DOHH2 (cell line): Measurements from ENCODE around the gene SMLR1.

ENCODE experiments used
- EZH2phosphoT487 ChIP-seq: fragments of 200-600 bp; sonication (generic); IDR thresholded peaks from 2 replicates; pipeline ENCODE4 v1.6.1; 2017; ENCODE audit warnings: borderline replicate concordance, mild to moderate bottlenecking, antibody characterized with exemption, low read length, moderate library complexity, mixed read lengths
- TF ChIP-seq, protein P1 (sequence below): fragments of 200-600 bp; sonication (generic); IDR thresholded peaks from one replicate; pipeline ENCODE4 v1.5.1; 2014; ENCODE audit warnings: antibody characterized with exemption, mild to moderate bottlenecking, low read depth, low read length; ENCODE audit not compliant: poor library complexity, severe bottlenecking

DNA sequence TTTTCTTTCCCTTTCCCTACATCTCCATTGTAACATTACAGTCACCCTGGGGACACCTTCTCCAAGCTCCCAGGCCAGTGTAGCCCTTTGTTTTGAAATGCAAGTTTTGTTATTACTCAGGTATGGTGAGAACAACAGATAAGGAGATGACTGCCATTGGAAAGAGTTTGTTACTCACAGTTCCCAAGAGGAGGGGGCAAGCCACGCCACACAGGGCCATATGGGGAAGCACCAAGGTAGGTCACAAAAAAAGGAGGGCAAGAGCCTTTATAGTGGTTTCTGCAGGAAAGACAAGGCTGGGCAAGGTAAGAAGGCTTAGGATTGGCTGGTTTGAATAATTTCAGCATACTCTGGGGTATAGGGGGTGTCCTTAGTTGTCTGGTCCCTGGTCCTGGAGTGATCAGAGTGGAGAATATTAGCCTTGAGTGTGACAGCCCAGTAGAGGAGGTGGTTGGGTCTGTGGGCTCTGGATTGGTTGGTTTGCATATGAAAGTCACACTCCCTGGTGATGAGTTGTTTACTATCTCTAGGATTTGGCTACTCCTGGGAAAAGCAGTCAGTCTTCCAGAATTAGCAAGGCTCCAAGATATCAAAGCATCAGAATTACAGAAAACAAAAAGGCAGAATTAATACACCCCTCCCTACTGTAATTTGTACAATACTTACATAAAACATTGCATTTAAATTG, 33.1 kb upstream of the SMLR1 start:
- TF ChIP-seq, protein P1, sequence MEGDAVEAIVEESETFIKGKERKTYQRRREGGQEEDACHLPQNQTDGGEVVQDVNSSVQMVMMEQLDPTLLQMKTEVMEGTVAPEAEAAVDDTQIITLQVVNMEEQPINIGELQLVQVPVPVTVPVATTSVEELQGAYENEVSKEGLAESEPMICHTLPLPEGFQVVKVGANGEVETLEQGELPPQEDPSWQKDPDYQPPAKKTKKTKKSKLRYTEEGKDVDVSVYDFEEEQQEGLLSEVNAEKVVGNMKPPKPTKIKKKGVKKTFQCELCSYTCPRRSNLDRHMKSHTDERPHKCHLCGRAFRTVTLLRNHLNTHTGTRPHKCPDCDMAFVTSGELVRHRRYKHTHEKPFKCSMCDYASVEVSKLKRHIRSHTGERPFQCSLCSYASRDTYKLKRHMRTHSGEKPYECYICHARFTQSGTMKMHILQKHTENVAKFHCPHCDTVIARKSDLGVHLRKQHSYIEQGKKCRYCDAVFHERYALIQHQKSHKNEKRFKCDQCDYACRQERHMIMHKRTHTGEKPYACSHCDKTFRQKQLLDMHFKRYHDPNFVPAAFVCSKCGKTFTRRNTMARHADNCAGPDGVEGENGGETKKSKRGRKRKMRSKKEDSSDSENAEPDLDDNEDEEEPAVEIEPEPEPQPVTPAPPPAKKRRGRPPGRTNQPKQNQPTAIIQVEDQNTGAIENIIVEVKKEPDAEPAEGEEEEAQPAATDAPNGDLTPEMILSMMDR, result no peak
- TF ChIP-seq EZH2phosphoT487, result no peak
